Spleen (tissue), 7 donors: Measurements from ENCODE around the gene ATP1A2.

Source experiments
- POLR2AphosphoS5 ChIP-seq, 3 donors: sonication (generic); formaldehyde crosslinking; IDR thresholded peaks; one replicate each; pipeline ENCODE4 v1.5.1; 2017; ENCODE audit warnings: antibody characterized with exemption in 3 of 3
- TF ChIP-seq, protein P1 (sequence below), 11 experiments: fragments of 200-600 bp in 7 of 11; fragments of 450-650 bp in 4 of 11; sonication (generic) in 4 of 11; IDR thresholded peaks in 8 of 11; conservative IDR thresholded peaks in 3 of 11; 1 replicate in 7 of 11; 2 replicates in 4 of 11; pipeline versions ENCODE4 v1.4.0 to v1.8.0; 2016 to 2021; ENCODE audit warnings: antibody characterized with exemption in 11 of 11, inconsistent platforms in 4 of 11, mild to moderate bottlenecking in 1 of 11
- donor health status: DM: no; HTN: no; CAD: no; lungs with moderate emphysema.
- donor health status: DM: no; HTN: no; CAD: no.
- donor health status: DM: no; HTN: no; CAD: no.

DNA sequence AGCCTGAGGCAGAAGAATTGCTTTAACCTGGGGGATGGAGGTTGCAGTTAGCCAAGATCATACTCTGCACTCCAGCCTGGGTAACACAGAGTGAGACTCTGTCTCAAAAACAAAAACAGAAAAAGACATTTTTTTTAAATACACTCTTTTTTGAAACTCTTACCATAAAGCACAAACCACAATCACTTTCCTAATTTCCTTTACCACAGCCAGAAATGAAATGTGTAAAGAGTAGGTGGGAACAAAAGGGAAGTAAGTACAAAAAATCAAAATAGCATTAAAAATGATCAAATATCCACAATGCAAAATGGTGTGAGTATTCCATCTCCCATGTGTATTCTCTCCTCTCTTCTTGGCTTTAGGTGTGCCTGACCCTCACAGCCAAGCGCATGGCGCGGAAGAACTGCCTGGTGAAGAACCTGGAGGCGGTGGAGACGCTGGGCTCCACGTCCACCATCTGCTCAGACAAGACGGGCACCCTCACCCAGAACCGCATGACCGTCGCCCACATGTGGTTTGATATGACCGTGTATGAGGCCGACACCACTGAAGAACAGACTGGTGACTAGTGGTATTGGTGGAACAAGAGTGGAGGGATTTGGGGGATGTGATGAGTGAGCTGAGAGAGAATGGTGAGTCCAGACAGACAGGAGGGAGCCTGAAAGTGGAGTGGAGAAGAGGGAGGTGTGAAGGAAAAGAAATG lies 50.8 kb downstream of the ATP1A2 start:
- TF ChIP-seq, protein P1, sequence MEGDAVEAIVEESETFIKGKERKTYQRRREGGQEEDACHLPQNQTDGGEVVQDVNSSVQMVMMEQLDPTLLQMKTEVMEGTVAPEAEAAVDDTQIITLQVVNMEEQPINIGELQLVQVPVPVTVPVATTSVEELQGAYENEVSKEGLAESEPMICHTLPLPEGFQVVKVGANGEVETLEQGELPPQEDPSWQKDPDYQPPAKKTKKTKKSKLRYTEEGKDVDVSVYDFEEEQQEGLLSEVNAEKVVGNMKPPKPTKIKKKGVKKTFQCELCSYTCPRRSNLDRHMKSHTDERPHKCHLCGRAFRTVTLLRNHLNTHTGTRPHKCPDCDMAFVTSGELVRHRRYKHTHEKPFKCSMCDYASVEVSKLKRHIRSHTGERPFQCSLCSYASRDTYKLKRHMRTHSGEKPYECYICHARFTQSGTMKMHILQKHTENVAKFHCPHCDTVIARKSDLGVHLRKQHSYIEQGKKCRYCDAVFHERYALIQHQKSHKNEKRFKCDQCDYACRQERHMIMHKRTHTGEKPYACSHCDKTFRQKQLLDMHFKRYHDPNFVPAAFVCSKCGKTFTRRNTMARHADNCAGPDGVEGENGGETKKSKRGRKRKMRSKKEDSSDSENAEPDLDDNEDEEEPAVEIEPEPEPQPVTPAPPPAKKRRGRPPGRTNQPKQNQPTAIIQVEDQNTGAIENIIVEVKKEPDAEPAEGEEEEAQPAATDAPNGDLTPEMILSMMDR (IDR thresholded peaks at IDR 0.05 in 8 of 11, conservative IDR thresholded peaks at IDR 0.05 in 3 of 11) = no peak
- TF ChIP-seq POLR2AphosphoS5 (IDR thresholded peaks at IDR 0.05) = no peak
